NCI-H2171 (cell line): Measurements from ENCODE around the gene ANKRA2.

Source experiments
- DNase-seq: peaks from one replicate; lab custom pipeline; 2025; lab: John Stamatoyannopoulos, UW

Gene ANKRA2, protein sequence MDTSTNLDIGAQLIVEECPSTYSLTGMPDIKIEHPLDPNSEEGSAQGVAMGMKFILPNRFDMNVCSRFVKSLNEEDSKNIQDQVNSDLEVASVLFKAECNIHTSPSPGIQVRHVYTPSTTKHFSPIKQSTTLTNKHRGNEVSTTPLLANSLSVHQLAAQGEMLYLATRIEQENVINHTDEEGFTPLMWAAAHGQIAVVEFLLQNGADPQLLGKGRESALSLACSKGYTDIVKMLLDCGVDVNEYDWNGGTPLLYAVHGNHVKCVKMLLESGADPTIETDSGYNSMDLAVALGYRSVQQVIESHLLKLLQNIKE

DNA sequence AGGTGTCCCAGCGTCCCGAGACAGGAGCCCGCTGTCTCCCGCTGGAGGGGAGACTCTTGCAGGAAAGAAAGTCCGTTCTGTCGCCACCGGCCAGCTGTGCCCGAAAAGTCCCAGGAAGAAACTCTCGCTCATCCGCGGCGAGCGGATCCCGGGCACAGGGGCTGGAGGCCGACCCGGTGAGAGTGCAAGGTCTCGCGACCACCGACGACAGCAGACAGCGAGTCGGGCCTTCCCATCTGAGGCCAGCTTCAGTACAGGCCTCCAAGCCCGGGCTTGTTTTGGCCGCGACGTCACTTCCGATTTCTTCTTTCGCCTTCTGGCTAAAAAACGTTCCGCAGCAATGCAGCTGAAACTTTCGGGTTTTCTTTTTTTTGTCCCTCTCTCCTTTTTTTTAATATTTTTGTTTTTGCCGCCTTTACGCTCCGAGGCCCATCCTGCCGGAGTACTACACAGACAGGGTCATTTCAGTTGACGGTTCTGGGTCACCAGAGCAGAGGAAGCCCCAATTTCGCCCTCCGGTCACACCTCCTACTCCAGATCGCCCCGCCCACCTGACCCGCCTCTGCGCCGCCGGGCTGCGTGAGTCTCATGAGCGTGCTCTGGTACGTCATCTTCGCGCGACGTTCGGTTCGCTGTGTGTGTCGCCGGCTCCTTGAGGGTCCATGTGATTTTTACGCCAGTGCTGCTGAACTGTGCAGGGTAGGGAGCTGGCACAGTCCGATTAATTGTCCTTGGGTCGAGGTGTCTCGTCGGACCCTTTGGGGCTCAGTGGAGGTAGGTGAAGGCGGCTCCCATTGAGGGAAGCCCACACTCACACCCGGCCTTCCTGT, at the start of gene ANKRA2, which contains the start of gene UTP15:
TSS of gene ANKRA2 (minus strand) at position 501 of the 830 bp plus-strand sequence. CDS start 2,758 bp downstream, outside the sequence.
TSS of gene UTP15 (plus strand) at position 605 of the 830 bp plus-strand sequence. CDS start 1,602 bp downstream, outside the sequence.
- DNase-seq: peak; percentile 89

DNA sequence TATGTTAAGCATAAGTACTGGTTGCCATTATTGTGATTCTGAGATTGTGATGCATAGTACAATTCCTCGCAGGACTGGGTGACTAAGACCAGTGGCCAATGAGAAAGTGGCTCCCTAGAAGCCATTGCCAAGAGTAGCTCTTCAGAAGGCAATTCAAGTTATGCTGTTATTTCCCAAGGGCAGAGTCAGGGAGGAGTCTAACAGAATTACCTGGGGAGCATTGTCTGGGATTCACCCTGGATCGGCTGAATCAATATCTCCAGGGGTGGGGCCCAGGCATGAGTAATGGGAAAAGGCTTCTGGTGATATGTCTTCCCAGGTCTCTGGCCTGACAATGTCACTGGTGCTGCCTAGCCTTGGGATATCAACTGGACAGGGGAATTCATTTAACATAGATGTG, 49.6 kb upstream of the ANKRA2 start:
- no peak for DNase-seq

DNA sequence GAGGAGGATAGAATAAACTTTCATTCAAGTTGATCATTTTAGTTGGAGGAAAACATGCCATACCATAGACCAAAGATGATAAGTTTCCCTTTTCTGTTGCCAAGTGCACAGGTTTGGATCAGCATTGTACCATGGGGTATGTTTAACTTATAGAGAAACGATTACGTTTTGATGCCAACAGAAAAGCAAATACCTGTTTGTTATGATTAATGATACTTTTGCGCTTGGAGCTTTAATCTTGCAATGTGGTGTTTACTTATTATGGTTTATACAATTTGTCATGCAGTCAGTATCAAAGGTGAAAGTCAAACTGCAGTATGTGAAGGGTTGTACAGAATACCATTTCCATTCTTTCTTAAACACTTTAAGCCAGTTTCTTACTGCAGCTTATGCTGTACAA, 47.4 kb upstream of the ANKRA2 start:
- no peak for DNase-seq

DNA sequence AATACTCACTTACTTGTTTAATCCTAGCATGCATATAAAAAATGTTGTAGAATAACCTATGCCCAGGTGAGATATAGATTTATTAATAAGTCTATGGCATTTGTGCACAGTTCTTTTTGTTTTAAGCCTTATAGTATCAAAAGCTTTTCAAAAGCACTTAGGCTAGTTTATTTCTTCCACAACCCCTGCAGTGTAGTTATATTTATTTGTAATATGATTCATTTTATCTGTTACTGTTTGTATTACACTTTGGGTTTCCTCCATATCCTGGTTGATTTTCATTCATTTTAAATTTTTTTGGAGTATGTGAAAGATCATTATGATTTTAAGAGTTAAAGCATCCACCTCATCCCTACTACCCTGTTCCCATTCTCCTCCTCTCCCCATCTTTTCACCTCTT, 41.8 kb upstream of the ANKRA2 start:
- DNase-seq: no peak

DNA sequence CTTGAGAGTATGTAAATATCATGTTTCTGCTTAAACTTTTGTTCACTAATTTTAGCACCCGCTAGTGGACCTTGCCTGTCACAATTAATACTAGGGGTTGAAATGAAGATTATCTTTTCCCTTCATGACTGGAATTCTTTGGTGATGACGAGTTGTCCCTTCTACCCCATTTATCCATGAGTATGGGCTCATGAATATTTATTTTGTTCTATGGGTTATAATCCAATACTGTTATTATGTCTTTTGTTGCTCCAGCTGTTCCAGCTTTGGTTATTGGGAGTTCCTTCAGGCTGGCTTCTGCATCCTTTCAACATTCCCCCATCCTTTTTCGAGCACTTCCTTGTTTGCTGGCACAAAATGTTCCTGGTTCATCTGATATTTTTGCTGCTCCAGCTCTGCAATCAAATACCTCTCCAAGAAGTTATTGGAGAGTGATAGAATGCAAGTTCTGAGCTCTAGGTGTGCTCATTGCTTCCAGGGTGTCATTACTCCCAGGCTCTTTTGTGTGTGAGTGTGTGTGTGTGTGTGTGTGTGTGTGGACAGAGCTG, 40.8 kb upstream of the ANKRA2 start:
- DNase-seq: no peak

DNA sequence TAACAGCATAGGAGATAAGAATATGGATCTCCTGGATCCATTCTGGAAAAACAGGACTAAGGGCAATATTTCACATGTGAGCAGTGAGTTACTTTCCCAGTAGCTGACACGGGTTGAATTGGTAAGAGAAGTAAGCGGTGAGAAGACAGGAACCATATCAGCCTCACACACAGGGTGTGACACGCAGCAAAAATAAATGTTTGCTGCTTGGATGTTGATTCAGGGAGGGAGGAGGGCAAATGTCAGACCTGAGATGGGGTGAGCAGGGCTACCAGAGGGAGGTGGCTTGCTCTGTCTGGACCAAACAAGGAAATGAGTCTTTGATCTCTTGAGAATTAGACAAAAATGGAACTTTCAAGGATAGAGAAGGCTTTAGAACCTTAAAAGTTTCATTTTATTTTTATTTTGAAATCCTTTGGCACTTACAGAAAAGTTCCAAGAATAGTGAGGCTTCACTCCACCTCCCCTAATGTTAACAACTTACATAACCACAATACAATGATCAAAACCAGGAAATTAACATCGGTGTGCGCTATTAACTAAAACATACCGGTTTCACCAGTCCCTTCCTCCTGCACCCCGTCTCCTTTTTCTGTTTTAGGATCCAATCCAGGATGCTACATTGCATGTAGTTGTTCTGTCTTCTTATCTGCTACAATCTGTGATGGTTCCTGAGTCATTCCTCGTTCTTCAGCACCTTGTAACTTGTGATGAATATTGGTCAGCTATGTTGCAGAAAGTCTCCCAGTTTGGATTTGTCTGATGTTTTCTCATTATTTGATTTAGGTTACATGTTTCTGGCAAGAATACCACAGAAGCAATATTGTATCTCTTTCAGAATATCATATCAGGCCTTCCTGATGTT, 40.0 kb upstream of the ANKRA2 start:
- no peak for DNase-seq

DNA sequence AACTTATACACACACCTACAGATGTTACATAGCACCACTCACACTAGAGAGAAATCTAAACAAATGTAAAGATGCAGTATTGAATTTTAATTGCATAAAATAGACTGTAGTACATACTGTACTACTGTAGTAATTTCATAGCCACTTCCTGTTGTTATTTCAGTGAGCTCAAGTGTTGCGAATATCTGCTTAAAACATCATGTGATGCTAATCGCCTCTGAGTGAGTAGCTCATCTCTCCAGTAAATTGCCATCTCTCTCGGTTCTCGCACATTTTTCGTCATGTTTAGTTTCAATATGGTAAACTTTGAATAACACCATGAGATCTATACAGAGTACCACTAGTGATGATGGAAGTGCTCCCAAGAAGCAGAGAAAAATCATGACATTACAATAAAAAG, 38.6 kb upstream of the ANKRA2 start:
- no peak for DNase-seq

DNA sequence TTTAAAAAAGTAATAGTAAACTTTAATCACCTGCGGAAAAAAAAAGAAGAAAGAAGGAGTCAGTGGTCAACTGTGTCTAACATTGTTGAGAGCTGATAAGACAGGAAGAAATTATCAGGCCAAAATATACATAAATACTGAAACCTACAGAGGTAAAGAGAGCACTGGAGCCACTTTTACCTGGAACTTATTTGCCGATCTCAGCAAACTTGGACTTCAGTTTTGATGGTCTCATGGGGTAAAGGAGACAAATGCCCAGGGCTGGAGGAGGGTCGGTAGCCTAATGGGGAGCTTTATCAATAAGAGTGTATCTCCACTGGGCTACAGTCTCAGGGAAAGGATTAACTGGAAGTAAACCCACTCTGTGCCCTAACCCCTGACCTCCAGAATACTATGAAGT, 33.9 kb upstream of the ANKRA2 start:
- DNase-seq: no peak

DNA sequence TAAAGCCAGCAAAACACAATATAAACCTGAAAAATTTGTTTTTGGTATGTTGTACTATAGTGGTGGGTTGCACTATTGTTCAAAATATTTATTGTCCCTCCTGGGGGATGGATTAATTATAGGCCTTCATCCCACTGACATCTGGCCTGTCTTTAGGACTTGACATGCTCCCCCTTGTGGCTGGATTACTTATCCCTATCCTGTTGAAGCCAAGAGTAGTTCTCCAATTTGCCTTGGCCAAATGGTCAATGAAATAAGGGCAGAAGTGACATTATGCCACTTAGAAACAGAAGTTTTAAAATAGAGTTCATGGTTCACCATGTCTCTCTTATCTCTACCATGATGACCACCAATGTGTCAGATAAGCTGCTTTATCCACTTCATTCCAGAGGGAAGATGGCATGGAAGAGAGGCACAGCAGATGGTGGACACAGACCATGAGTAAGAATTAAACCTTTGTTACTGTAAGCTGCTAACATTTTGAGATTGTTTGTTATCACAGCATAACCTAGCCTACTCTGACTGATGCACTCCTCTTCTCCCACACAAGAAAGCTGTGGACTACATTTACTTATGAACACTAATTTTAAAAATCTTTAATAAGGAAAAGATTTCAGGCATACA, 31.4 kb upstream of the ANKRA2 start:
- DNase-seq: no peak

DNA sequence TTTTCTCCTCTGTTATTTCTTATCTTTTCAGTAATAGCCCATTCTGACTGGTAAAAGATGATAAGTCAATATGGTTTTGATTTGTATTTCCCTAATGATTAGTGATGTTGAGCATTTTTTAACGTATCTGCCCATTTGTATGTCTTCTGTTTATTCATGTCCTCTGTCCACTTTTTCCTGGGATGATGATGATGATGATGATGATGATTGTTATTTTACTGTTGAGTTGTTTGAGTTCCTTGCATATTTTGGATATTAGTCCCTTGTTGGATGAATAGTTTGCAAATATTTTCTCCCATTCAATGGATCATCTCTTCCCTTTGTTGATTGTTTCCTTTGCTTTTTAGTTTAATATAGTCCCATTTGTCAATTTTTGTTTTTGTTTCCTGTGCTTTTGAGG, 27.1 kb upstream of the ANKRA2 start:
- no peak for DNase-seq

DNA sequence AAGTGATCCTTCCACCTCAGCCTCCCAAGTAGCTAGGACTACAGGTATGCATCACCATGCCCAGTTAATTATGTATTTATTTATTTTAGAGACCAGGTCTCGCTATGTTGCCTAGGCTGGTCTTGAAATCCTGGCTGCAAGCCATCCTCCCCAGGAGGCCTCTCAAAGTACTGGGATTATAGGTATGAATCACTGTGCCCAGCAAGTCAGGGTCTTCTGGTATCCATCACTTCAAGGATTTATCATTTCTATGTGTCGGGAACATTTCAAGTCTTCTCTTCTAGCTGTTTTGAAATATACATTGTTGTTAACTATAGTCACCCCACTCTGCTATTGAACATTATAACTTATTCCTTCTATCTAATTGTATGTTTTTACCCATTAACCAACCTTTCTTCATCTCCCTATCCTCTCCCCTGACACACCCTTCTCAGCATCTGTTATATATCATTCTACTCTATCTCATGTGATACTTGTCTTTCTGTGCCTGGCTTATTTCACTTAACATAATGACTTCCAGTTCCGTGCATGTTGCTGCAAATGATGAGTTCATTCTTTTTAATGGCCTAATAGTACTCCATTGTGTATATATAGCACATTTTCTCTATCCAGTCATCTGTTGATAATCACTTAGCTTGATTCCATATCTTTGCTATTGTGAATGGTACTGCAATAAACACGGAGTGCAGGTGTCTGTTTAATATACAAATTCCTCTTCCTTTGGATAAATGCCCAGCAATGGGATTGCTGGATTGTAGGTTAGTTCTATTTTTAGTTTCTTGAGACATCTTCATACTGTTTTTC, 26.5 kb upstream of the ANKRA2 start:
- DNase-seq: no peak

DNA sequence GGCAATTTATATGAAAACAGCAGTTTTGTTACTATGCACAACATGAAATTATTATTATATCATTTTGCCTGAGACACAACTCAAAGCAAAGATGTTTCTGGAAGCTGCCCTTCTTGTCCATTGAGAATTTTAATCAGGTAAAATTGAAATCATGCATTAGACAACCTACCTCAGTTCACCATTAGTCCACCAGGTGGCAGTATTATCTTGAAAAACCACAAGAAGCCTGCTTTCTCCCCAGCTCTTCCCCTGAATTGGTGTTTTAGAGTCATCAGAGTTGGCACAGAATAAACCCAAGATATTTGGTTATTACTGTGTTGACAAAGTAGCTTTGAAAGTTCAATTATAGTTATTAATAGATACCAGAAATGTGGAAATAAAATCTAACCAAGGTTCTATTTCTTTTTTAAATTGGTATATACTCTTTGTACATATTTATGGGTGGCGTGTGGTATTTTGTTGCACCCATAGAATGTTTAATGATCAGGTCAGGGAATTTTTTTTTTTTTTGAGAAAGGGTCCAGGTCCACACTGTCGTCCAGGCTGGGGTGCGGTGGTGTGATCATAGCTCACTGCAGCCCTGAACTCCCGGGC, 25.8 kb upstream of the ANKRA2 start:
- peak; percentile 33 for DNase-seq

DNA sequence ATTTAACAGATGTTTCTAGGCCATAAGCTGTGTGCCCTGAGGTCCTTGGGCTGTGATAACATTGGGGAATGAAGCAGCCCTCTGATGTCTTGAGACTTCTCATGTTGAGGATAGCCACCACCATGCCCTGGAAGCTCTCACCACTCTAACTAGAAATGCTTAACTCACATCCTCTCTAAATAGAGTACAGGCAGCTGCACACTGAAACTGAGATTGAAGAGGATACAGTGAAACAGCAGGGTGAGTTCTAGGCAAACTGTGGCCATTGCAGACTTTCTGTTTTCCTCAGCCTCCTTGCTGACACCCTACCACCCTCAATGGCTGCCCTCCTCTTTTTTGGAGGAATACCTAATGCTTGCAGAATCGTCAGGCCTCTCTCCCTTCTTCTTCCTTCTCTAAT, 22.5 kb upstream of the ANKRA2 start:
- no peak for DNase-seq

DNA sequence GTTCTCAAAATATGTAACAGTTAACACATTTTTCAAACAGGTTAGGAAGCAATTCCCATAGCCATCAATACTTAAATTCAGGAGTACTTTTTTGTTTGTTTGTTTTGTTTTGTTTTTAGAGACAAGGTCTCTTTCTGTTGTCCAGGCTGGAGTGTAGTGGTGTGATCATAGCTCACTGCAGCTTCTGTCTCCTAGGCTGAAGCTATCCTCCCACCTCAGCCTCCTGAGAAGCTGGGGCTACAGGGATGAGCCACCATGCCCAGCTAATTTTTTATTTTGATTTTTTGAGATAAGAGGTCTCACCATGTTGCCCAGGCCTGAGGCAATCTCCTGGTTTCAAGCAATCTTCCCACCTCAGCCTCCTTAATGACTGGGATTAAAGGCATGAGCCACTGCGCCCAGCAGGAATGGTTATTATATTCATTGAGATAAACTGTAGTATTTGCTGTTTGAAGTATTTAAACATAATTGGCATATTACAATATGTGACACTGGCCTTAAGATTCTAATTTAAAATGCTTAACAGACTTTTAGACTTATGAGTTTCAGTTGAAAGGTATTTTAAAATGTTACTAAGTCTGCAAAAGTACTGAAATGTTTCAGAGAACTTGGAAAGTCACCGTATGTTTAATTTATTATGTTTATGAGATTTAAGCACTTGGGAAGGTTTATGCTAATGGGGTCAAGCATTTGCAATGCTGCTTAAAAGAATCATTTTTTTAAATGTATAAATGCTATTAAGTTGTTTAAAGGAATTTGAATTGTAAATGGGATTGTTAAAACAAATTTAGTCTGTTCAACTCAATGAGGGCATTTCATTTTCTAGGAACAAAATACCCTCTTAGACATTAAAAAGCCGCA, 17.1 kb upstream of the ANKRA2 start:
- DNase-seq: no peak

DNA sequence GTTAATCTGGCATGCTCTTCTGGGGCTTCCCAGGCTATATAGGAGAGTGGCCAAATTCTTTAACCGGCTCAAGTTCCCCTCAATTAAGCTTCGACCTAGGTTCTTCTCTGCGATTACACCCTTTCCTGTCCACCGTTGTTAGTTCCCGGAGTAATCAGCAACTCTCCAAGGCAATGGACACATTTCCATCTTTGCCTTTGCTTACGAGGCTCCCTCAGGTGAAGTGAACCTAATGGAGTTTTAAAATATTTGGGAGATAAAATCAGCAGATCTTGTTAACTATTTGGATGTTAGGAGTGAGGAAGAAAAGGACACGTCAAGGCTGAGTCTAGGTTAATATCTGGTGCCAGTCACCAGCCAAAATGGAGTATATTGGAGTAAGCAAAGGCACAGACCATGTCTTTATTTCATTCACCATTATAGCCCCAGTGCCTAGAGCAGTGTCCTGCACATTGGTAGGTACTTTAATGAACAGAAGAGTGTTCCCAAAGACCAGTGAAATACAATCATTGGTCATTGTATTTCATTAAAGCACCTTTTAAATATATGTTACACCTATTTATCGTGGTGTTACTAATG, 619 bp upstream of the ANKRA2 start:
- no peak for DNase-seq

DNA sequence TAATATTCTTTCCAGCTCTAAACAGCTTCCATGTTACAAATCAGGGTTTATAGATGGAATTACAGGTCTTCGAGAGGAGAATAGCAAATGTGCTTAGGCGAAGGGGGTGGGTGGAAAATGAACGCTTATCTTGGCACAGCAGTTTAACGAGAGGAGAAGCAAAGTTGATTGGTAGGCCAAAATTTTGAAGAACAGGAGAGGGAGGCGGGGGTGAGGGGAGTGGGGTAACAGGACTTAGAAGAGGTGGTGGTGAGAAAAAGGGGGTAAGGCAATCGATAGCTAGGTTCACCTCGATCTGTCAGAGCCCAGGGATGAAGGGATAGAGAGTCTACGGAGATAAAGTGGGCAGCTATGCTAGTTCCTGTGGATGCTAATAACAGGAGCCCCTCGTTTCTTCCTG, 764 bp downstream of the ANKRA2 start:
- DNase-seq: no peak

DNA sequence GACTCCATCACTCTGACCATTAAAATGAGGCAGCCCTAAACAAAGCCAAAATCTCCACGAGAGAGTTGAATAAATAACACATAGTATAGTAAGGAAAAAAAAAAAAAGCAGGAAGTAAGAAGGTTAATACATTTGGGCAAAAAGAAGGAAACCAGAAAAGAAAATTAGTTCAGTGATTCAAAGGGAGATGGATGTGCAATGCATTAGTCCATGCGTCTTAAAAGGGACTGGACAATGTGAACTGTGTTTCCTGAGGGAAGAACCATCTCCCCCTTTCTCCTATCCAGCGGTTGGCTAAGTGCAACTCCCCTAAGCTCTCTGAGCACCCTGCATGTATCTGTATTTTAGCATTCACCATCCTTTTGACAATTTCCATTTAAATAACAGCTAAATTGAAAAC, 1.4 kb downstream of the ANKRA2 start:
- DNase-seq: no peak

DNA sequence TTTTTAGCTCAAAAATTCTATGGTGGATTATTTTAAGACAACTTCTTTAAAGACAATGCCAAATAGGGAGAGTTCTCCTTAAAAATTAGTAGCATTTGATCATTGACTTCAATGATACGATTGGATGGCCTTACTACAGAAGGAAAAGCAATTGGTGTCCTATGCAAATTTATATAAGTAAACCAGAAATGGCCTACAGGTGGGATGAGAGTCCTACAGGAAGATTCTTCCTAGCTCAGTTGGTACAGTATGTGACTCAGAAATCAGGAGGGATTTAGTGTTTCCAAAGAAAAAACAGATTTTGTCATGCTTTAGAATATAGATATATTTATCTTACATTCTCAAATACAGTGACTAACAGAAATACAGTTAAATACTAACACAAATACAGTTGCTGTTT, 6.5 kb downstream of the ANKRA2 start:
- no peak for DNase-seq

DNA sequence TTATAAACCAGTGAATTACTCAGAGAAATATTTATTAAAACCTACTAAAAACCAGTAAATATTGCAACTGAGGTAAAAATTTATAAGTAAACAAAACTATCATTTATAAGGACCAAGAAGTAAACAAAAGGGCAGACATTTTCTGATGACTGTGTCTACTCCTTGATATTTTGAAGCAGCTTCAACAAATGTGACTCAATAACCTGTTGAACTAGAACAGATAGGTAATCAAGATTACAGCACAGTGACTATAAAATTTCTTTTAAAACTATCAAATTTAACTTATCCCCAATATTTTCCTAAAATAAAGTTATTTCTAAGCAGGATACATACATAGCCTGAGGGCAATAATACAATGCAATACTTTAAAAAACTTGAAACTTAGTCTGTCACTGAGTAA, 12.8 kb downstream of the ANKRA2 start:
- no peak for DNase-seq
